ENCODE measurements around the gene EXPH5. TPM values are rescaled to one million over a fixed set of nuclear protein-coding genes. Genes with fewer than 3 reads are reported as not detected.
A peak's percentile ranks its signal among the peaks of the same experiment; 100 is the strongest.

The EXPH5 gene
- total RNA-seq, 1 experiment from 2014 or later = 18.1 TPM

GRCh38 chr11:108558222-108558621 is 35.3 kb downstream of the EXPH5 start:
- intact Hi-C loops (cut with micrococcal nuclease; ENCODE audit: unreplicated experiment) = no loop called here
- Histone ChIP-seq H3K36me3 (ENCODE audit: control insufficient read depth, insufficient read depth, low read length) (no peaks in the 10 kb centered on the region), H3K4me1 (peaks cover 29% of the 10 kb centered on the region), H3K9me3 (no peaks in the 10 kb centered on the region), H3K27me3 (replicated peaks; ENCODE audit: control insufficient read depth, insufficient read depth, low read length) (no peaks in the 10 kb centered on the region), H3K4me3 (ENCODE audit: low read depth, low read length) (no peak overlapping the region)
- TF ChIP-seq, protein P1, sequence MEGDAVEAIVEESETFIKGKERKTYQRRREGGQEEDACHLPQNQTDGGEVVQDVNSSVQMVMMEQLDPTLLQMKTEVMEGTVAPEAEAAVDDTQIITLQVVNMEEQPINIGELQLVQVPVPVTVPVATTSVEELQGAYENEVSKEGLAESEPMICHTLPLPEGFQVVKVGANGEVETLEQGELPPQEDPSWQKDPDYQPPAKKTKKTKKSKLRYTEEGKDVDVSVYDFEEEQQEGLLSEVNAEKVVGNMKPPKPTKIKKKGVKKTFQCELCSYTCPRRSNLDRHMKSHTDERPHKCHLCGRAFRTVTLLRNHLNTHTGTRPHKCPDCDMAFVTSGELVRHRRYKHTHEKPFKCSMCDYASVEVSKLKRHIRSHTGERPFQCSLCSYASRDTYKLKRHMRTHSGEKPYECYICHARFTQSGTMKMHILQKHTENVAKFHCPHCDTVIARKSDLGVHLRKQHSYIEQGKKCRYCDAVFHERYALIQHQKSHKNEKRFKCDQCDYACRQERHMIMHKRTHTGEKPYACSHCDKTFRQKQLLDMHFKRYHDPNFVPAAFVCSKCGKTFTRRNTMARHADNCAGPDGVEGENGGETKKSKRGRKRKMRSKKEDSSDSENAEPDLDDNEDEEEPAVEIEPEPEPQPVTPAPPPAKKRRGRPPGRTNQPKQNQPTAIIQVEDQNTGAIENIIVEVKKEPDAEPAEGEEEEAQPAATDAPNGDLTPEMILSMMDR (IDR thresholded peaks at IDR 0.05; ENCODE audit: insufficient read depth in 1 of 2, low read depth in 1 of 2, low read length in 1 of 2, severe bottlenecking in 1 of 2, unreplicated experiment in 1 of 2) = no peak
- no peaks in the 10 kb centered on the region for H3K9me3 Mint-ChIP-seq (ENCODE audit: unreplicated experiment)
- no peak overlapping the region for H3K4me3 Mint-ChIP-seq (ENCODE audit: unreplicated experiment)
- no peaks in the 10 kb centered on the region for H3K27me3 Mint-ChIP-seq (ENCODE audit: insufficient read depth, unreplicated experiment)
- ChIA-PET POLR2A (interaction anchor here (0.9 kb wide), 1 partner anchor 35 kb away, joined by 3 read pairs; the partner anchor contains the start of gene EXPH5), CTCF (no interaction called here)
- BruUV-seq (replicated peaks) = no TSS peak
- H3K36me3 Mint-ChIP-seq (ENCODE audit: insufficient read depth, unreplicated experiment) = no peaks in the 10 kb centered on the region
- H3K4me1 Mint-ChIP-seq (ENCODE audit: low read depth, unreplicated experiment) = peaks cover 48% of the 10 kb centered on the region
- H3K27ac Mint-ChIP-seq (ENCODE audit: unreplicated experiment) = no peak overlapping the region
- no peak for DNase-seq

DNA sequence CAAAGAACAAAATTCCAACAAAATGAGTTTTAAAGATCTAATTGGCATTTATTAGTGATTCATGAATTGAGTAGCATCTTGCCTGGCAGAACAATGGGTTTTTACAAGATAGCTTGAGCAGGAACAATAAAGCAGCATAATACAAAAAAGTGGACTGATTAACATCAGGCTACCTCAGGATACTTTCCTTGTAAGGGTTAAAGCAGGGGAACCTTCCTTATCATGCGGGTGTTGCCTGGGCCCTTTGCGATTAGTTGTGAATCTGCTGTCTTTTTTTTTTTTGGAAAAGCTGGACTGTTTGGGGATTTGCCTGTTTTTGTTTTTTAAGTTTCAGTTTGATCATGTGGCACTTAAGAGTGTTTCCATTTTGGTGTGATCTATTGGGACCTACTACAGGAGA is 37.5 kb downstream of the EXPH5 start:
- Histone ChIP-seq H3K4me3 (ENCODE audit: low read depth, low read length) (no peak overlapping the region), H3K4me1 (peaks cover 40% of the 10 kb centered on the region), H3K9me3 (no peaks in the 10 kb centered on the region), H3K36me3 (ENCODE audit: control insufficient read depth, insufficient read depth, low read length) (no peaks in the 10 kb centered on the region), H3K27me3 (replicated peaks; ENCODE audit: control insufficient read depth, insufficient read depth, low read length) (no peaks in the 10 kb centered on the region)
- TF ChIP-seq, protein P1 (IDR thresholded peaks at IDR 0.05; ENCODE audit: insufficient read depth in 1 of 2, low read depth in 1 of 2, low read length in 1 of 2, severe bottlenecking in 1 of 2, unreplicated experiment in 1 of 2) = no peak
- CTCF ChIA-PET = no interaction called here
- BruUV-seq (replicated peaks) = no TSS peak
- Mint-ChIP-seq H3K27ac (ENCODE audit: unreplicated experiment) (no peak overlapping the region), H3K9me3 (ENCODE audit: unreplicated experiment) (no peaks in the 10 kb centered on the region), H3K4me3 (ENCODE audit: unreplicated experiment) (no peak overlapping the region), H3K4me1 (ENCODE audit: low read depth, unreplicated experiment) (peaks cover 41% of the 10 kb centered on the region), H3K36me3 (ENCODE audit: insufficient read depth, unreplicated experiment) (no peaks in the 10 kb centered on the region), H3K27me3 (ENCODE audit: insufficient read depth, unreplicated experiment) (no peaks in the 10 kb centered on the region)
- POLR2A ChIA-PET = no interaction called here
- DNase-seq = no peak
- intact Hi-C loops (cut with micrococcal nuclease; ENCODE audit: unreplicated experiment) = no loop called here

GRCh38 chr11:108551651-108552462 is 41.7 kb downstream of the EXPH5 start:
- intact Hi-C loops (cut with micrococcal nuclease; ENCODE audit: unreplicated experiment) = loop anchor here (1.0 to 5.0 kb wide), 2 partner anchors 20 to 135 kb away; no protein-coding TSS in a partner anchor
- CTCF ChIA-PET = interaction anchor here (0.8 to 1.2 kb wide), 3 partner anchors 41 to 330 kb away, joined by 3 to 4 read pairs (median 3); partner anchors contain the start of genes ATM and NPAT
- Histone ChIP-seq H3K36me3 (ENCODE audit: control insufficient read depth, insufficient read depth, low read length) (no peaks in the 10 kb centered on the region), H3K4me1 (peaks cover 51% of the 10 kb centered on the region), H3K9me3 (no peaks in the 10 kb centered on the region), H3K27me3 (replicated peaks; ENCODE audit: control insufficient read depth, insufficient read depth, low read length) (no peaks in the 10 kb centered on the region), H3K4me3 (ENCODE audit: low read depth, low read length) (no peak overlapping the region)
- TF ChIP-seq, protein P1 (IDR thresholded peaks at IDR 0.05; ENCODE audit: insufficient read depth in 1 of 2, low read depth in 1 of 2, low read length in 1 of 2, severe bottlenecking in 1 of 2, unreplicated experiment in 1 of 2) = no peak
- H3K27ac Mint-ChIP-seq (ENCODE audit: unreplicated experiment) = peak overlapping the region; percentile 40
- POLR2A ChIA-PET = interaction anchor here (1.3 kb wide), 1 partner anchor 41 kb away, joined by 5 read pairs; the partner anchor contains the start of gene EXPH5
- no peaks in the 10 kb centered on the region for H3K27me3 Mint-ChIP-seq (ENCODE audit: insufficient read depth, unreplicated experiment)
- peaks cover 35% of the 10 kb centered on the region for H3K4me1 Mint-ChIP-seq (ENCODE audit: low read depth, unreplicated experiment)
- H3K9me3 Mint-ChIP-seq (ENCODE audit: unreplicated experiment) = no peaks in the 10 kb centered on the region
- BruUV-seq (replicated peaks) = TSS peak; percentile 30
- no peaks in the 10 kb centered on the region for H3K36me3 Mint-ChIP-seq (ENCODE audit: insufficient read depth, unreplicated experiment)
- peak overlapping the region; percentile 38 for H3K4me3 Mint-ChIP-seq (ENCODE audit: unreplicated experiment)
- peak in 1 of 2 experiments; percentile 39 for DNase-seq

Data from Caco-2 (cell line).